GM18951 (cell line): Measurements from ENCODE around the gene LRMDA.
"Not testable (repeated sequence)": the region's sequence is repeated elsewhere in the genome, so short reads cannot be mapped to it uniquely, and the experiment has no call there.

Experiments used
- POLR2A ChIP-seq: IDR thresholded peaks from 4 replicates; pipeline ENCODE4 v1.6.1; 2011; ENCODE audit warnings: mild to moderate bottlenecking; ENCODE audit not compliant: insufficient read length, insufficient read depth; ENCODE audit errors: extremely low read depth
- in situ Hi-C: fragments of 300-500 bp; cut with MboI; formaldehyde crosslinking; loops from one replicate; pipeline ENCODE4 v1.12.0; 2022; ENCODE audit warnings: low sequenced_read_pairs, mixed read lengths, inconsistent platforms; ENCODE audit not compliant: unreplicated experiment

Gene LRMDA

DNA sequence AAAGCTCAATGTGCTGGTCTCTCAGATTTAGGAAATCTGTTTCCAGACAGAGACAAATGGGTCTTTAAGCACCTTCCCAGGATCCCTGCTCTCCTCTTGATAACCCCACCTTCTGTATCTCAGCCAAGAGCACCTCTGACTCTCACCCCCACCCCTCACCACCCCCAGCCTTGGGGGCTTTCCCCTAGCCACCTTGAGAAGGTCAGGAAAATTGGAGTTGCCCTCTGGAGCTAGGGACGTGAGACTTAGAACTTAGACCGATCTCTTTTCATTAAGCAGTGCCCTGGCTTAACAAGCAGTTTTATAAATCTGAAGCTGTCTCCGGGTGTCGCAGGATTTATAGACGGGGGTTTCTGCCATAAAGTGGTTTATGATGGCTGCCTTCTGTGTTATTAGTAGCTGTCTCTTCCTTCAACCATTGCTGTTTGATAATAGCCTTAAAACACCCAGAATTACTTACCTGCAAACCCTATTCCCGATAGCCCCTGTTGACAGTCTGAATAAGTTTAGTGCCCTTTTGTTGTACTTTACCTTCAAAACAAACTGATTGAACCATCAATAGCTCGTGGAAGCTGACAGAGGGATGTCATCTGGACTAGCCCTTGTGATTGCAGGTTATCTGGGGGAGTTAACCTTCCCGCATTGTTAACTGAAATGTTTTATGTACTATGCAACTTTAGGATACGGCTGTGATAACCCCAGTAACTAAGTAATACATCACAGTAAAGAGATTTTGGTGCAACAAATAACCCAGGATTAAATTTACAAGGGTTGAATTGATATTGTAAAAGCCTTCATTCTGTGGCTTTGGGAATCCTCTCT lies 621.5 kb downstream of the LRMDA start:
- in situ Hi-C loops: no loop called here
- no peak for TF ChIP-seq POLR2A

DNA sequence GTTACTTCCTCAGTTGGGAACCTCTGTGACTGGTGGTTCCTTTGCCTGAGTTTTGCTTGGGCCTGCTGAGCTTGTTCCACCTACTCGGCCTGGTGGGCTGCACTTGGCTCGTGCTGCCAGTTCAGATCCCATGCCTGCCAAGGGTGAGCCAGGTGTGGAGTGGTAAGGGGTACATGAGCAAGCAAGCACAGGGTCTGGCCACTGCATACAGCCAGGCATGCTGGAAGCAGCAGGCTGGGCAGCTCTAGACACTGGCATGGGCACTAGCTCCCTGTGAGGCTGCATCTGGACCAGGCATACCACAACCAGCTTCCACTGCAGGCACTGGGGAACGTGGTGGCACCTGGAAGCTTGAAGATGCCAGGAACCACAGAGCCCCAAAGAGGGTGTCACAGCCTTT lies 624.0 kb downstream of the LRMDA start:
- in situ Hi-C loops: no loop called here

DNA sequence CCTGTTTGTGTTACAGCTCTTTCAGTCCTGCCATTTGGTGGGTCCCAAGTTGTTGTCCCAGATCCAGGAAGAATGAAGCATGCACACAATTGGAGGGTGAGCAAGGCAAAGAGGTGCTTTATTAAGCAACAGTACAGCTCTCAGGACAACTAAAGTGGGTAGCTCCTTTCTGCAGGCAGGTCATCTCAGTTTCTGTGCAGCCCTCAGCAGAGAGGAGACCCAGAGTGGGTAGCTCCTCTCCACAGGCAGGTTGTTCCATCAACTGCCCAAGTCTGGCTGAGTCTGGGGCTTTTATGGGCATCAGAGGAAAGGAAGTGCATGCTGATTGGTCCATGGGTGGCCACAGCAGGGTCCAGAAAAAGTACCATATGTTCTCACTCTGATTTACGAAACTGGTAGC lies 624.5 kb downstream of the LRMDA start:
- no peak for TF ChIP-seq POLR2A
- in situ Hi-C loops: no loop called here

More for the DNA sequence above, 624.0 kb downstream of the LRMDA start:
- TF ChIP-seq POLR2A: no peak

DNA sequence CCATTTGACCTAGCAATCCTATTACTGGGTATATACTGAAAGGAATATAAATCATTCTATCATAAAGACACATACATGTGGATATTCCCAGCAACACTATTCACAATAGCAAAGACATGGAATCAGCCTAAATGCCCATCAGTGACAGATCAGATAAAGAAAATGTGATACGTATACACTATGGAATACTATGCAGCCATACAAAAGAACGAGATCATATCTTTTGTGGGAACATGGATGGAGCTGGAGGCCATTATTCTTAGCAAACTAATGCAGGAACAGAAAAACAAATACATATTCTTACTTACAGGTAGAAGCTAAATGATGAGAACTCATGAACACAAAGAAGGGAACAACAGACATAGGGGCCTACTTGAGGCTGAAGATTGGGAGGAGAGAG lies 629.6 kb downstream of the LRMDA start:
- in situ Hi-C loops: not testable (repeated sequence)

- TF ChIP-seq POLR2A: no peak
- in situ Hi-C loops: no loop called here
Observed at GRCh38 chr10:76066457-76066856, 635.0 kb downstream of the LRMDA start.

DNA sequence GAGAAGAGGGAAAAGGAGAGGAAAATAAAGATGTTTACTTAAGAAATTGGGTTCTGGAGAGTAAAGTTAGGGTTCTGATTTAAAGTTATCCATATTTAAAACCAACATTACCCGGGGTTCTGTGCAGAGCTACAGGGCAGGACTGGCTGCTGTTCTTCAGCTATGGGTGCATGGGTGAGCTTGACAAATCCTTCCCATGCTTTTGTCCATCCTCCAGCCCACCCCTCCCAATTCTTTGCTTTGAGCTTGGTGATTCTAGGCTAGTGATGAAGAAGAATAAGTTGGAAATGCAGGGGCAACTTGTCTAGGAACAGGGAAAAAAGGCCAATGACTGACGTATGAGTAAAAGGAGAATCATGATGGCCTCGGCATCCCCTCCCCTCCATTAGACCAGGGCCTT lies 636.0 kb downstream of the LRMDA start:
- TF ChIP-seq POLR2A: no peak
- in situ Hi-C loops: no loop called here

- in situ Hi-C loops: no loop called here
- no peak for TF ChIP-seq POLR2A
Observed at GRCh38 chr10:76068856-76069255, 637.4 kb downstream of the LRMDA start.

GRCh38 chr10:76070916-76071315 lies 639.5 kb downstream of the LRMDA start:
- no peak for TF ChIP-seq POLR2A
- in situ Hi-C loops: no loop called here

DNA sequence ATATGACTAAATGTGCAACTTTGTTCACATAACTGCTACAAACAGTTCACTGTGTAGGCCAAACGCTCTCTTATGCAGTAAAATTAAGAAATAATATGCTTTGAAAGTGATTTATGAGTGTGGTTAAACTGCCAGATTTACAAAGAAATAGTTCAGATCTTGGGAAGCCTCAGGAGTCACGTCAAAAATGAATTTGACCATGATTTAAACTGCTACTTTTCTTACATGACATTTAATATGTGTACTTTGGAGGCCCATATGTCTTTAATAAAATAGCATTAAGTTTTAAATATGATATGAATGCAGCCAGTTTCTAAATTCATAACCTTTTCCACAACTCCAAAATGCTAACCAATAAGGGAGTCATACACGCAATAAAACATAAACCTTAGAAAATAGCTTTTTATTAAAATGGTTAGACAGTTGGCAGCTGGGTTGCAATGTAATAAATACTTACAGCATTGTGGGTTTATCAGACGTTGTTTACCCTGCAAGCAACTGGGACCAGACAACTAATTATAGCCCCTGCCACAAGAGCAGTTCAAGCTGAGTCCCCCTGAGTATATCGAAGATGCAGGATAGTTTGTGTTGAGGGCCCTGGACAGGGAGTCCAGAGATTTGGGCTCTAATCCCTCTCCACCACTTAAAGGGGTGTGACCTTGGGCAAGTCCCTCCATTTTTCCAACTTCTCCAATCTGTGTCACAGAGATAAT lies 640.4 kb downstream of the LRMDA start:
- in situ Hi-C loops: no loop called here
- no peak for TF ChIP-seq POLR2A

- TF ChIP-seq POLR2A: no peak
Observed at GRCh38 chr10:76072384-76072783, 641.0 kb downstream of the LRMDA start.

DNA sequence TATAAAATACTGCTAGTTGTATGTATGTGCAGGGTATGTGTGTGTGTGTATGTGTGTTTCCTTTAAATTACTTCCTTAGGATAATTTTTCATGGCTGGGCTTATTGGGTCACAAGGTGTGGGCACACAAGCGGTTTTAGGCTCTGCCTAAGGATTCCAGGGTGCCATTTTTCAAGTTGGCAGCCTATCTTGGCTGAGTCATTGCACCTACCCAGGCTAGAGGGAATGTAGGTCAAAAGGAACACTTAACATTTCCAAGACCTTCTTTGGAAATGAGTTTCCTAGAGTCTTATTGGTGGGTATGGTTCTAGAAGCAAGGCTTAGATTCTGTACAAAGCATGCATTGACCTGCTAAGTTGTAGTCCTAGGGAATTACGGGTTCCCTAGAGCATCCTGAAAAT lies 642.1 kb downstream of the LRMDA start:
- TF ChIP-seq POLR2A: no peak
- in situ Hi-C loops: no loop called here

More at GRCh38 chr10:76072384-76072783, 641.0 kb downstream of the LRMDA start:
- in situ Hi-C loops: no loop called here

GRCh38 chr10:76074659-76075058 lies 643.2 kb downstream of the LRMDA start:
- in situ Hi-C loops: no loop called here

GRCh38 chr10:76080451-76080850 lies 649.0 kb downstream of the LRMDA start:
- in situ Hi-C loops: no loop called here
- TF ChIP-seq POLR2A: no peak

More at GRCh38 chr10:76074659-76075058, 643.2 kb downstream of the LRMDA start:
- TF ChIP-seq POLR2A: no peak

- in situ Hi-C loops: no loop called here
- no peak for TF ChIP-seq POLR2A
Observed at GRCh38 chr10:76080991-76081390, 649.6 kb downstream of the LRMDA start.
